Right renal pelvis (tissue), 4 donors: ENCODE results near the gene ARFRP1. TPM values are rescaled to one million over a fixed set of nuclear protein-coding genes. Genes with fewer than 3 reads are reported as not detected.

ENCODE experiments used
- DNase-seq, 4 donors: peaks; one replicate each; pipeline ENCODE4 v3.0.0-alpha.2; 2013; ENCODE audit warnings: low read depth in 4 of 4, low spot score in 3 of 4, missing footprints in 1 of 4
- polyA plus RNA-seq, 4 donors: library from polyadenylated mRNA; unstranded; fragments of 120-200 nt; gene quantifications; one replicate each; pipeline ENCODE4 v1.2.1, GENCODE V29; 2013; ENCODE audit not compliant: insufficient read length in 4 of 4

Gene ARFRP1
- polyA plus RNA-seq, 4 donors, result 29.9 to 41.3 (median 34.4) TPM

- no peak for DNase-seq
These were observed 36.4 kb upstream of the ARFRP1 start for GRCh38 chr20:63744158-63744557.

DNA sequence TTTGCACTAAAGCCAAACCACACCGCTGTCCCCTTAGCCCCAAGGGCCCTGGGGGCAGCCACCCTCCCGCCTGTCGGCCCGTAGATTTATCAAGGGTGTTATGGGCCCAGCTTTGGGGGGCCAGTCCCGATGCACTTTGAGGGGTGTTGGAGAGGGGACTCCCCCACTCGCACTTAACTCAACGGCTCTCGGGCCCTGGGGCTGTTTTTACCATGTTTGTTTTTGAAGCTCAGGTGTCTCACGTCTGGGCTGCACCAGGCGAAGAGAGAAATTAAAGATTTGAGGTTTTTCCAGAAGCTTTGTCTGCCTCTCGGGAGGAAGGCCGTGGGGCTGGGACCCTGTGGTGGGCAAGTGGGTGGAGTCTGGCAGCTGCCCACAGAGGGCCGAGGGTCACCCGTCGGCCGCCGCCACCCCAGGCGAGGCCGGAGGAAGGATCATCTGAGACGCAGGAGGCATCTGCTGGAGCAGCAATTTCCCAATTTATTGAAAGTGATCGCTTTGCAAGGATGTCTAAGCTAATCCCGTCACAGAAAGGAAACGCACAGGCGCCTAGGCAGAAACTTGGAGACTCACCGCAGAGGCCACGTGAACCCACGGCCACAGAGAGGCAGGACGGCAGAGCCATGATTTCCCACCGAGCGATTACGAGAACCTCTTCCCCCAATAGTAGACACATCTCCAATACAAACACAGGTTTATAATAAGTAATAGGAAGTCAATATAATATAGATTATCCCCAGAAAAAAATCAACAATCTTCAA, 35.6 kb upstream of the ARFRP1 start:
- no peak for DNase-seq

DNA sequence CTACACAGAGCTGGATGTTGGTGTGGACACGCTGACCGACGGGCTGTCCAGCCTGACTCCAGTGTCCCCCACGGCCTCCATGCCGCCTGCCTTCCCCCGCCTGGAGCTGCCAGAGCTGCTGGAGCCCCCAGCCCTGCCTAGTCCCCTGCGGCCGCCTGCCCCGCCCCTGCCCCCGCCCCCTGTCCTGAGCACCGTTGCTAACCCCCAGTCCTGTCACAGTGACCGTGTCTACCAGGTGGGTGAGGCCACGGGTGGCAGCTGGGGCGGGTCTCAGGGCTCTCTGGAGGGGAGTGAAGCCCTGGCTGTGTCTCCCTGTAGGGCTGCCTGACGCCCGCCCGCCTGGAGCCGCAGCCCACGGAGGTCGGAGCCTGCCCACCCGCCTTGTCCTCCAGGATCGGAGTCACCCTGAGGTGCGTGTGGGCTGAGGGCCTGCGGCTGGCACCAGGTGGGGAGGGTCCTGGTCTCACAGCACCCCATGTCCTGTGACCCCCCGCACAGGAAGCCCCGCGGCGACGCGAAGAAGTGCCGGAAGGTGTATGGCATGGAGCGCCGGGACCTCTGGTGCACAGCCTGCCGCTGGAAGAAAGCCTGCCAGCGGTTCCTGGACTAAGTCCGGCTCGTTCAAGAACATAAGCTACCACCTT, 34.7 kb upstream of the ARFRP1 start:
- no peak for DNase-seq

- no peak for DNase-seq
These were observed 34.1 kb upstream of the ARFRP1 start for GRCh38 chr20:63741676-63742380.

DNA sequence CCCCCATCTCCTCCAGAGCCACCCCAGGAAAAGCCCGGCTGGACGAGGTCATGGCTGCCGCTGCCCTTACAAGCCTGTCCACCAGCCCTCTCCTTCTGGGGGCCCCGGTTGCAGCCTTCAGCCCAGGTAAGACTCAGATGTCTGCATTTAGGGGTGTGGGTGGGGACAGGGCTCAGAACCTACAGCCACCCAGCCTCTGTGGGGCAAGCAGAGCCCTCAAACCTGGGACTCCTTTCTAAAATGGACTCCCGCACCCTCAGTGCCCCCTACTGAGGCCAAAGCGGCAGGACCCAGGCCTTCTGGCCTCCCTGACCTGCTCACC, 33.5 kb upstream of the ARFRP1 start:
- no peak for DNase-seq

DNA sequence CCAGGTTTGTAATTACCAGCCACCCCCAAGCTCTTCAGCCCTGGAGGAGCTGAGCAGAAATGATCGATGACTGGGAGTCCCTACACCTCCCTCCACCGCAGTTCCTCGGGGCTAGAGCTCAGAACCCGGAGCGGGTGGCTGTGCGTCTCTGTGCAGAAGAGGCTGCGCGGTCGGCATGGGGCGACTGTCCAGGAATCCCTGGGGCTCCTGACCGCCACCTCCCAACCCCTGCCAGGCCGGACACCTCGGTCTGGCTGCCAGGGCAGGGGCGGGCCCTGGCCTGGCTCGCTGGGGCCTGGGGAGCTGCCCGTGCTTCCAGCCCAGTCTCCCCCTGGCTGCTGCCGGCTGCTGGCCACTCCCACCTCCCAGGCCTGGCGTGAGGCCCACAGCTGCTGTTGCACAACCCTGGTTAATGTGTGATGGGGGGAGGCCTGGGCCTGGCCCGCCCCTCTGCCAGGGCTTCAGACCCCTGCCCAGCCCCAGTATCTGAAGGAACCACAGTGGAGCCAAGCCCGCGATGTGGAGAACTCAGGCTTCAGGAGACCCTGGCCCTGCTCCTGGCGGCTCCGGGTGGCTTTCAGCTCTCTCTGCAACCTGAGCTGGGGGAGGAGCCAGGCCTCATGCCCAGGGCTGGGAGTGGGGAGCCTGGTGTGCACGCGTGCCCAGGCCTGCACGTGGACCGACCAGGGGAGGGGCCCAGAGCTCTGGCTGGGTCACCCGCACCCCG, 33.0 kb upstream of the ARFRP1 start:
- DNase-seq, result peak; percentile 72 to 80 (median 74)

GRCh38 chr20:63740070-63740626, 32.4 kb upstream of the ARFRP1 start:
- peak in 2 of 4 donors; percentile 18 to 26 for DNase-seq

- DNase-seq, result peak; percentile 51 to 76 (median 72)
These were observed 31.6 kb upstream of the ARFRP1 start, which contains the start of gene SLC2A4RG for GRCh38 chr20:63739130-63740069. Gene SLC2A4RG (plus strand): TSS chr20:63739776. CDS start chr20:63739913, 137 bp downstream.

DNA sequence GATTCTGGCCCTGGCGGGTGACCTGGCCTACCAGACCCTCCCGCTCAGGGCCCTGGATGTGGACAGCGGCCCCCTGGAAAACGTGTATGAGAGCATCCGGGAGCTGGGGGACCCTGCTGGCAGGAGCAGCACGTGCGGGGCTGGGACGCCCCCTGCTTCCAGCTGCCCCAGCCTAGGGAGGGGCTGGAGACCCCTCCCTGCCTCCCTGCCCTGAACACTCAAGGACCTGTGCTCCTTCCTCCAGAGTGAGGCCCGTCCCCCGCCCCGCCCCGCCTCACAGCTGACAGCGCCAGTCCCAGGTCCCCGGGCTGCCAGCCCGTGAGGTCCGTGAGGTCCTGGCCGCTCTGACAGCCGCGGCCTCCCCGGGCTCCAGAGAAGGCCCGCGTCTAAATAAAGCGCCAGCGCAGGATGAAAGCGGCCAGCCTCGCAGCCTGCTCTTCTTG, 30.9 kb upstream of the ARFRP1 start:
- peak in 1 of 4 donors; percentile 23 for DNase-seq

- no peak for DNase-seq
These were observed 30.3 kb upstream of the ARFRP1 start for GRCh38 chr20:63737945-63738686.

- DNase-seq, result no peak
These were observed 29.8 kb upstream of the ARFRP1 start for GRCh38 chr20:63737695-63737944.

- DNase-seq, result no peak
These were observed 29.3 kb upstream of the ARFRP1 start for GRCh38 chr20:63736893-63737694.

DNA sequence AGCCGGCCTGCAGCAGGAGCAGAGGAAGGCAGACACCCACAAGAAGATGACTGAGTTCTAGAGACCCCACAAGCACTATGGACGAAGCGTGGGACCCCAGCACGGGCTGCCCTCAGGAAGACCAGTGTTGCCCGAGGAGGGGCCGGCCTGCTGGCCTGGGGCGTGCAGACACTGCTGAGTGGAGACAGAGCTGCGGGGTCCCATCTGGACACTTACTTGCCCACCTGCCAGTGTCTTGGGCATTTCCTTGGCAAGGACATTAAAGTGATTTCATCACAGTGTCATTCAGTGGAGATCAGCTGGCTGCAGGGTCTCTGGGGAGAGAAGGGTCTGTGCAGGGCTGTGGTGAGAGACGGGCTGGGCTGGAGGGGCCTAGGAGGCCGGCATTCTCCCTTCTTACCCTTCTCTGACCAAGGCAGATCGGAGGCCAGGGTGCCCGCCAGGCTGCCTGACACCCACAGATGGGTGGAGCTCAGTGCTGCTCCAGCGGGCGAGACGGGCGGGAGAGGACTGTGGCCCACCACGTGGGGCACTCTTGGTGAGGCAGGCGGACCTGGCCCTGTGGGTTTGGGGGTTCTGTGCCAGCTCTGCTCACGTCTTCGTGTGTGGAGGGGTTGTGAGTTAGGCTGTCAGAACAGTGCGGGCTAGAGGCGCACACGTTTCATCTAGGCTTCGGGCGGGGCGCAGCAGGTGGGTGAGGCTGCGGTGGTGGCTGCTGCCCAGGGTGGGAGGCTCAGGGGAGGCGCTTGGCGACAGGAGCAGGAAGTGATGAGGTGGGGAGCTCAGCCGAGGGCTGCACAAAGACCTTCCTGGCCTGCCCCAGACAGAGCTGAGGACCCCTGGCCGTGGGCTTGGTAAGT, 28.3 kb upstream of the ARFRP1 start, which contains the start of gene LIME1:
LIME1 (plus strand) TSS at position 806 of the 860 bp plus-strand sequence. CDS start 886 bp downstream, outside the sequence.
- DNase-seq, result no peak

- no peak for DNase-seq
These were observed 27.4 kb upstream of the ARFRP1 start for GRCh38 chr20:63734946-63735858.

GRCh38 chr20:63734111-63734945, 26.6 kb upstream of the ARFRP1 start:
- no peak for DNase-seq
